GM19099 (cell line): ENCODE measurements around the gene SNX1.
A peak's percentile ranks its signal among the peaks of the same experiment; 100 is the strongest.

ENCODE experiments used
- POLR2A ChIP-seq: IDR thresholded peaks from 3 replicates; pipeline ENCODE4 v1.6.1; 2011; ENCODE audit warnings: low read depth; ENCODE audit not compliant: insufficient read length; ENCODE audit errors: extremely low read depth

The SNX1 gene

DNA sequence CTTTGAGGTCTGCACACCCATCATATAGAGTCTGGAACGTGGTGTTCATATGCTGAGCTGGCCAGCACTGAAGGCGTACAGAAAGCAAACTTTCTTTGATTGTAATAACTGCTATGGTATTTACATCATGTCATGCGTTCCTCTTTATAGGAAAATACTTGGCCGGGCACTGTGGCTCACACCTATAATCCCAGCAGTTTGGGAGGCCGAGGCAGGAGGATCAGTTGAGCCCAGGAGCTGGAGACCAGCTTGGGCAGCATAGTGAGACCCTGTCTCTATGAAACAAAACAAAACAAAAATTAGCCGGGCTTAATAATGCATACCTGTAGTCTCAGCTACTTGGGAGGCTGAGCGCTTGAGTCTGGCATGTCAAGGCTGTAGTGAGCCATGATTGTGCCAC lies 52.4 kb downstream of the SNX1 start:
- TF ChIP-seq POLR2A, result no peak

- TF ChIP-seq POLR2A, result no peak
Measured at GRCh38 chr15:64148581-64148980, 52.8 kb downstream of the SNX1 start.

- no peak for TF ChIP-seq POLR2A
Measured at GRCh38 chr15:64149424-64149823, 53.6 kb downstream of the SNX1 start.

- no peak for TF ChIP-seq POLR2A
Measured at GRCh38 chr15:64149893-64150578, 54.3 kb downstream of the SNX1 start.

DNA sequence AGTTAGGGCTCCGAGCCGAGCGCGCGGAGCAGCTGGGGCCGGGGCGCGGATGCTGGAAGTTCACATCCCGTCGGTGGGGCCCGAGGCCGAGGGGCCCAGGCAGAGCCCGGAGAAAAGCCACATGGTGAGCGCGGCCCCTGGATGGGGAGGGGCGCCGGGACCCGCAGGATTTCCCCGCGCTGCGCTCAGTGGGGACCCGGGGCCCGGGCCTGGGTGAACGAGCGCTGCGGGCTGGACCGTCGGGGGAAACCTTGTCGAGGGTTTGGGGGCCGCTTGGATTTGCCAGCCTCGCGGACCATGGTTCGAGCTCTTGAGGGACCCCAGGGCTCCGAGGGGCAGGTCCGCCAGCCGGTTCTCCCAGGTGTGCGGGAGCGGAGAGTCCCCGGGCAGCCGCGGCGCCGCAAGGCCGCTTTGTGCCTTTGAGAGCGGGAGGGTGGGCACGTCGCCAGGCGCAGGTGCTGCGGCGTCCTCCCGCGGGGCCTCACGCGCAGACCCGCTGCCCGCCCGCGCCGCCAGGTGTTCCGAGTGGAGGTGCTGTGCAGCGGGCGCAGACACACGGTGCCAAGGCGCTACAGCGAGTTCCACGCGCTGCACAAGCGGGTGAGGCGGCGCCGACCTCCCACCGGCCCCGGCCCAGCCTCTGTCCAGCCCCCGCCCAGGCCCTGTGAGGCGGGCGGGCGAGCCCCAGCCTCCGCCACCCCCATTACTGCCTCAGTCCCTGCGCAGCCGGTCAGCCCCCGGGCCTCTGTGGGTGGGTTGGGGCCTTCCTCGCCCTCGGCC lies 56.1 kb downstream of the SNX1 start, which contains the start of gene SNX22:
Gene SNX22 (plus strand): TSS at position 5 of the 780 bp plus-strand sequence. CDS start 45 bp downstream, at position 50.
- TF ChIP-seq POLR2A, result peak; percentile 87

DNA sequence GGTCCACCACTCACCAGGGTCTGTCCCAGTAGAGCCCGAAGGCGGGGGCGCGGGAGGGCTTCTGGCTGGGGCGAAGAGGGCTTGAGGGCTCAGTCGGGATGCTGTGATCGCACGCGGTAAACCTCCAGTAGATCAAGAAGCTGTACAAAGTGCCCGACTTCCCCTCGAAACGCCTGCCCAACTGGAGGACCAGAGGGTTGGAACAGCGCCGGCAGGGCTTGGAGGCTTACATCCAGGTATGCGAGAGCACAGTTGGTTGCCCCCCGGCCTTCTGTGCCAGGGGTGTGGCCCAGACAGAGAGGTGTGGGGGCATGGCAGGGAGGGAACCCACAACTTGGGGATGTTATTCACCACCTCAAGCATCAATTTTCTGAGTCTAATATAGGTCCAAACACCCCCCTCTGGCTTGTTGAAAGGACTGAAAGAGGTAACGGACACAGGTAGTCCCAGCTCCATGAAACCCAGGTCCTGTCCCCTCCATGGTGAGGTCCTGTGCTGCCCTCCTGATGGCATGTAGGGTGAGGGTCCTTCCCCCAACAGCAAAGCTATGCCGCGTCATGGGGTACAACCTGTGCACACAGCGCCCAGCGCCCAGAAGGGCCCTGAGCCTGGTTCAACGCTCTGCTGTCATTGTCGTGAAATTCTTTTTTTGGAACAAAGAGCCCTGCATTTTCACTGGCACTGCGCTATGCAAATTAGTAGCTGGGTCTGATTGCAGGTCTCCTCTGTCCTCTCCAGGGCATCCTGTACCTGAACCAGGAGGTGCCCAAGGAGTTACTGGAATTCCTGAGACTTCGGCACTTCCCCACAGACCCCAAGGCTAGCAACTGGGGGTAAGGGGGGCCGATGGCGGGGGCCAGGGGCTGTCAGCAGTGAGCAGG lies 57.0 kb downstream of the SNX1 start:
- TF ChIP-seq POLR2A, result peak; percentile 51

- peak; percentile 59 for TF ChIP-seq POLR2A
Measured at GRCh38 chr15:64153480-64154367, 57.9 kb downstream of the SNX1 start.

DNA sequence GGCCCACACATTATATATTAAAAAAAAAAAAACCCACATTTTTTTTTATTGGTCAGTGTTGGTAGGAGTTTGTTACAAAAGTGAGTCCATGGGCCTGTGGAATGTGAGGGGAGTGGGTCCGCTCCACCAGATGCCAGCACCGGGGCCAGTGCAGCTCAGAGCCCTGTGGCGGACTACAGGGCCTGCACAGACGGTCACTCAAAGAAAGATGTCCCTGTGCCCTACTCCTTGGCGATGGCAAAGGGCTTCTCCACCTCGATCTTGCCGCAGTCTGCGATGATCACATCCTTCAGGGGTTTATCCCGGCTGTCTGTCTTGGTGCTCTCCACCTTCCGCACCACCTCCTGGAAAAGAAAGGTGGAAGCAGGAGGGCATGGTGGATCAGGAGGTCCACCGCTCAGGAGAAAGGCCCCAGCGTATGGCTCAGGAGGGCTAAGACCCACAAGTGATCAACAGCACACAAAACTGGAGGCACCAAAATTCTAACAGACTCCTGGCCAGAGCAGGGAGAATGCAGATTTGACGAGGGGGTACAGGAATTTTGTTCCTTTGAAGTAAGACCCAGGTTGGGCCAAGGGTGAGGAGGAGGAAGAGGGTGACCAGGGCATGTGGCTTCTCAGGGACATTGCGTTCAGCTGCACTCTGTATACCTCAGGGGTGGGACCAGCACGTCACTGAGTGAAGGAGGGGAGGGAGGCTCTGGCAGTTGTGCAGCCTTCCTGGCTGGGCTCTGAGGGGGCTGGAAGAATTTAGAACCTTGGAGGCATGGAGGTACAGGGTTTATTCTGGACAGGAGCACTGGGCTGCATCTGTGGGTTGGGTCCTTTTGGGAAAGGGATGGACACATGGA lies 60.2 kb downstream of the SNX1 start:
- TF ChIP-seq POLR2A, result no peak

DNA sequence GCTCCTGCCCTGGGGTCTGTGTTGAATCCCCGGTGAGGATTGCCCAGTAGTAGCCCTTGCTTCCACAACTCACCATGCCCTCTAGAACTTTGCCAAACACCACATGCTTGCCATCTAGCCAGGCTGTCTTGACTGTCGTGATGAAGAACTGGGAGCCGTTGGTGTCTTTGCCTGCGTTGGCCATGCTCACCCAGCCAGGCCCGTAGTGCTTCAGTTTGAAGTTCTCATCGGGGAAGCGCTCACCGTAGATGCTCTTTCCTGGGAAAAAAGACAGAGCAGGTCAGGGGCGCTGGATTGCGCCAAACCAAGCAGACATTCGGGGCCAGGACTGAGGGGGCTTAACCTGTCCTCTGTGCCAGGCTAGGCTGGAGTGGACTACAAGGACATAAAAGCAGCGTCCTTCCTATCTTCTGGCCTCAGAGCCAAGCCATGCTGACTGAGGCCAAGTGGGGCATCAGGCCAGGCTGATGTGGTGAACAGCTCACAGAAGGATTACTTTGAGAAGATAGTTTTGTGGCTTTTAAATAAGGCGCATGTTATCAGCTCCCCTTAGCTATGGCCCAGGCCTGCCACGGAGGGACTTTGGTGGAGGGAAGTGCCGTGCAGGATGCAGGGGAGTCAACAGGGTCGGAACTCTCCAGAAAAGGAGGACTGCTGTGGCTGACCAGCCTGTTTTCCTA lies 61.0 kb downstream of the SNX1 start:
- TF ChIP-seq POLR2A, result no peak

DNA sequence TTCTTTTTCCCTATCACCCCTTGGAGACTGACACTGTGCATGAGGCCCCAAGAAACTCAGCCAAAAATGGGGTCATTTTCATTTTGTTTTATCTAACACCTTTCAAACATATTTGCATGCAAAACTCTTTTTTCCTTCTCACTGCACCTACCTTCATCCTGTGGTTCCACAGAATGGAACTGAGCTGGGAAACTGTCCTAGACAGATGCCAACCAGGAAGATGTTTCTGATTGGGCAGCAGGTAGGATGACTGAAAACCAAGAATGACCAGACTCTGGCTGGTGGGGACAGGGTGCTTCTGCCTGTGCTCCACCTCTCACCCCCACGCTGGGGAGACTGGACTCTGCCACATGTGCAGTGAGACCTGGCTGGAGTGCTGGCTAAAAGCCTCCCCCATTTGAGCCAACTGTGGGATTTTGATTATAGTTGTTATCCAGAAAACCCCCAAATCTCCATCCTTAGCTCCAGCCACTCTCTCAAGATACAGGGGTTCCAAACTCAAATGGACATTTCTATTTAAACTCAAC lies 61.9 kb downstream of the SNX1 start:
- TF ChIP-seq POLR2A, result no peak

DNA sequence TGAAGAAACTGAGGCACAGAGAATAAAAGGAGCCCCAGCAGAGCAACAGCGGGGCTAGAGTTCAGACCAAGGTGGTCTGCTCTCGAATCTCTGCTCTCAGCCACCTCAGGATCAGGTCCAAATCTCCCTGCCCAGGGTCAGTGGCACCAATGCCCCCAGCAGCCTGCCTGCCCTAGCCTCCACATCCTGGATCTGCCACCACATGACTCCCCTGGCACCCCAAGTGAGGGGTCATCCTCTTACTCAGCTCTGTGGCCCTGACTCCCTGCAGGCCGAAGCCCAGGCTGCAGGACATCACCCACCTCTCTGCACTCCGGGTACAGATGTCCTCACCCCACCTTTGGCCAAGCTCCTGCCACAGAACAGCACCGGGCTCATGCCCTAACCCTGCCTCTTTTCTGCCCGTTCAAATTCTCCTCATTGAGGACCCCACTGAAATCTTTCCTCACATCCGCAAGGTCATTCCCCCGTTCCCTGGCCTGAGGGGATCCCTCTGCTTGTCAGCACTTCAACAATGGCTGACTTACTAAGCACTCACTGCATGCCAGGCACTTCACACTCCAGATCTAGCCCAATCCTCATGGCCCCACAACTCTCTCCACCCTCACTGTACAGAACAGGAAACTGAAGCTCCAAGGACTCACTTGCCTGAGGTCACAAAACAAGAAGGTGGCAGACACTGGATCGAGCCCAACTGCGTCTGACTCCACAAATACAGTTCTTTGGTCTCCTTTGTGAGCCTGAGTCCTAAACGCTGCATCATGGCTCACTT lies 62.8 kb downstream of the SNX1 start:
- peak; percentile 37 for TF ChIP-seq POLR2A
